GM12874 (cell line): ENCODE data around the gene EIF2A.

ENCODE experiments used
- CTCF ChIP-seq: IDR thresholded peaks from 2 replicates; pipeline ENCODE4 v1.5.1; 2011; ENCODE audit warnings: low read depth, mild to moderate bottlenecking, control low read depth, low read length, moderate library complexity; ENCODE audit not compliant: insufficient read depth

Gene EIF2A

GRCh38 chr3:150635076-150635475, 88.5 kb downstream of the EIF2A start:
- no peak for TF ChIP-seq CTCF

GRCh38 chr3:150635526-150635925, 88.9 kb downstream of the EIF2A start:
- TF ChIP-seq CTCF: no peak
